NCI-H1417 treated with DMSO at 0.1 percent for 48 hours (cell line): ENCODE measurements around the gene RASAL2.
"Not testable (repeated sequence)": the region's sequence is repeated elsewhere in the genome, so short reads cannot be mapped to it uniquely, and the experiment has no call there.

ENCODE experiments used
- DNase-seq: peaks from one replicate; lab custom pipeline; 2025; lab: John Stamatoyannopoulos, UW

RASAL2 gene

DNA sequence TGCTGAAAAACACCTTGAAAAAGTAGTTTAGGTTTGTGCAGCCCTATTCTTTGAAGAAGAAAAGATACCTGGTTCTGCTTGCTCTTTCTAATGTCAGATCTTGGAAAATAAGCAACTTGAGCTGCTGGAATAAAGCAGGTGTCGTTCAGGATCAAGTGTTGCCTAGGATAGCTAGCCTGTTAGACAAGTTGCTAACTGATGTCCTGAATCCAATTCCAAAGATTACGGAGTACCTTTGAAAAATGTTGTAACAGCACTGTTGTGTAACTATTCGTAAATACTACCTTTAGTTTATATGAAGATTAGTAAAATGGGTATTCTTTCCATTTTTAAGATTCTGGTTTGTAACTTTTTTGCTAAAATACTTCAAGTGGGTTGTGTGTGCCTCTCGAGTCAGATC, 251.3 kb downstream of the RASAL2 start:
- no peak for DNase-seq

DNA sequence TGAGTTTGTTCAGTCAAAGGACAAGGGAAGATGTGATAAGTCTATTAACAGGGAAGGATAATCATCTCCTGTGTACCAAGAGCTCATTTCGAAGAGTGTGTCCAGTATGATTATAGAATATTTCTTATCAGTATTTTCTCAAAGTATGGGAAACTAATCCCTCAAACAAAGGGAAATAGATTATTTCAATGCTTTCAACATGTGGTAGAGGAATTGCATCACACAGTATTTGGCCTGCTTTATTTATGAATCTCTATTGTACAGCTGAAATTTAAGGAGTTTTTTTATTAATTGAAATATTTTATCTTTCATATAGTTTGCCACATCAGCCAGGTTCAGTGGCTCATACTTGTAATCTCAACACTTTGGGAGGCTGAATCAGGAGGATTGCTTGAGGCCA, 251.9 kb downstream of the RASAL2 start:
- DNase-seq = no peak

DNA sequence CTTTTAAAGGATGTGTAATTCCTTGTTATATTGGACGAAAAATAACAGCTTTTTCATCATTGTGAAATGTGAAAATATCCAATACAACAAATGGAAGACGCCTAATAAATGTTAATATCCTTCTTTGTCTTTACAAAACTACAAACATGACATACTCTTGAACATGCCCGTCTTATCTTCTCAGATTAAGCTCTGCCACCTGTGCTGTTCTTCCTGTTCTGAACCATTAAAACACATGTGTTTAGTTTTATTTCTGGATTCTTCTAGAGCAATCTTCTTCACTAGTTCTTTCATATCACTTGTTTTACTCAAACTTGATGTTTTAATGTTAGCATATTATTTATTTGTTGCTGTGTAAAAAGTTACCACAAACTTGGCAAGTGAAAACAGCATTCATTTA, 255.9 kb downstream of the RASAL2 start:
- DNase-seq = no peak

DNA sequence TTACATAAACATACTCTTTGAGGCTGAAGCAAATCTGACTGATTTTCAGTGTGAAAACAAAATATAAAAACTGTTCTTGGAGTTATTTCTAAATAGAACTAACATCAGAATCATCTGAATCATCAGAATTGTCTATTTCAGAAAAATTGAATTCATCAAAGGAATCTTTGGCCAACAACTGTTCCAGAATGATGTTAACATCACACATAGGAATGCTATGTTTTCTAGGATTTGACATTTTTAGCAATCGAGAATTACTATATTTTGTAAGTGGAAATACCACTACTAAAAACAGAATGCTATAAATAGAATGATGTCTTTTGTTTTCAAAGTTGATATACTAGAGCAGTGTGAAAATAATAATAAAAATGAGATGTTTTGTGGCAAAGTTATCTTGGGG, 258.0 kb downstream of the RASAL2 start:
- DNase-seq = not testable (repeated sequence)

DNA sequence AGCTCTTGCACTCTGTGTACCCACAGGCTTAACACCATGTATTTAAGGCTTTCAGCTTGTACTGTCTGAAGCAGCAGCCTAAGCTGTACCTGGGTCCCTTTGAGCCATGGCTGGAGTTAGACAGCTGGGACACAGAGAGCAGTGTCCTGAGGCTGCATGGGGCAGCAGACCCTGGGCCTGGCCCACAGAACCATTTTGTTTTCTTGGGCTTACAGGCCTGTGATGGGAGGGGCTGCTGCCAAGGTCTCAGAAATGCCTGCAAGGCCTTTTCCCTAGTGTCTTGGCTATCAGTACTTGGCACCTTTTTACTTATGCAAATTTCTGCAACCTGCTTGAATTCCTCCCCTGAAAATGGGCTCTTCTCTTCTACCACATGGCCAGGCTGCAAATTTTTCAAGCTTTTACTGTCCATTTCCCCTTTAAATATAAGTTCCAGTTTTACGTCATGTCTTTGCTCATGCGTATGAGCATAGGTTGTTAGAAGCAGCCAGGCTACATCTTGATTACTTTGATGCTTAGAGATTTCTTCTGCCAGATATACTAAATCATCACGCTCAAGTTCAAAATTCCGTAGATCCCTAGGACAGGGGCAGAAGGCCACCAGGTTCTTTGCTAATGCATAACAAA, 259.0 kb downstream of the RASAL2 start:
- no peak for DNase-seq

DNA sequence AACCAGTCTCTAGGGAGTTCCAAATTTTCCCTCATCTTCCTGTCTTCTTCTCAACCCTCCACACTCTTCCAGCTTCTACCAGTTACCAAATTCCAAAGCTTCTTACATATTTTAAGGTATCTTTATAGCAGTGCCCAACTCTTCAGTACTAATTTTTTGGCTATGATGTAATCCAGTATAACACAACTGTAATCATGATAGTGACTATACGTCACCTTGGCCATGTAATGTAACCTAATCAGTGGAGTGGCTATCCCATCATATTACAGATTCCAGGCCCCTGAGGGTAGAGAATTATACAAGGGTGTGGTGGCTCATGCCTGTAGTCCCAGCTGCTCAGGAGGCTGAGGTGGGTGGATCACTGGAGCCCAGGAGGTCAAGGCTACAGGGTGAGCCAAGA, 259.6 kb downstream of the RASAL2 start:
- no peak for DNase-seq

DNA sequence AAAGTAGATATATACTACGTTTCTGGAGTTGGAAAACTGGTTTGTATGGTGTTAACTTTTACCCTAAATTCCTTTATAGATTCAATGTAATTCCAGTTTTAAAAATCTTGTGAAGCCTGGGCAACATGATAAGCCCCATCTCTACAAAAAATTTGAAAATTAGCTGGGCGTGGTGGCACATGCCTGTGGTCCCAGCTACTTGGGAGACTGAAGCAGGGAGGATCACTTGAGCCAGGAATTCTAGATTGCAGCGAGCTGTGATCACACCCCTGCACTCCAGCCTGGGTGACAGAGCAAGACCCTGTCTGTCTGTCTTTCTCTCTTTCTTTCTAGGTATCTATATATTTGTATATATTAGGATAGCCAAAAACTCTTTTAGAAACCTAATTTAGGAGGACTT, 260.9 kb downstream of the RASAL2 start:
- no peak for DNase-seq

DNA sequence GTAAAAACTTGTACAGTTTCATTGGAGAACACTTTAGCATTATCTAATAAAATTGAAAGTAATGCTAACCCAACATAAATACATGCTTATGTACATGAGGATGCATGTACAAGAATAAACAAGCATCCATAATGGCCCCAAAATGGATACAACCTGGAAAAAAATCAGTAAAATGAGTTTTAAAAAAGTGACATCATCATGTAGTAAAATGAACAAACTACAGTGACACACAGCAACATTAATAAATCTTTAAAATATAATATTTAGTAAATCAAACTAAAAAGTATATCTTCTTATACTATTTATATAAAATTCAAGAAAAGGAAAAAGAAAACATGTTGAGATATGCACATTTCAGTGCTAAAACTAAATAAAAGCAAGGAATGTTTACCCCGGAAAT, 262.4 kb downstream of the RASAL2 start:
- DNase-seq = no peak

DNA sequence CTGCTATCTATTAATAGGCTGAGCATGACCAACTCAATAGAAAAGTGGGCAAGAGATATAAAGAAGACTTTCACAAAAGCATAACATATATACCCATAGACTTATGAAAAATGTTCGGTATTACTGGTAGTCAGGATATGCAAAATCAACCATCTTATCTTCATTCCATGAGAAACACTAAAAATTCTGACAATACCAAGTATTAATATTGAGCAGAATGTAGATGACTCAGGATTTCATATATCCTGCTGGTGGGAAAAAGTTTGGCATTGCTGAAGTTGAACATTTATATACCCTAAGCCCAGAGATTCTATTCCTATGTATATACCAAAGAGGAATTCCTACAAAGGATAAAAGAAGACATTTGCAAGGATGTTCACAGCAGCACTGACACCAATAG, 264.6 kb downstream of the RASAL2 start:
- no peak for DNase-seq

DNA sequence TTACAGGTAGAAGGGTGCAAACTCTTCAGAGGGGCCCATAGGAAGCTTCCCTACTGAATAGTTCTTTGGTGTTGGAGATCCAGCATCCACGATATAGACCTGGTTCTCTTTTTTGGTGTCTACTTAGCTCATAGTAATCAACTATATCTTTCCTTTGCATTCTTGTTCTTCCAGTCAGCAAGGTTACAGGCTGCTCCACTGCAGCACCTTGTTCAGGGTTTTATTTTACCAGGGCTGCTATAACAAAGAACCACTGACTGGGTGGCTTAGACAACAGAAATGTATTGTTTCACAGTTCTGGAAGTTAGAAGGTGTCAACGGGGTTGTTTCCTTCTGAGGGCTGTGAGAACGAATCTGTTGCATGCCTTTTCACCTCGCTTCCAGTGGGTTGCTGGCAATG, 266.5 kb downstream of the RASAL2 start:
- DNase-seq = no peak

DNA sequence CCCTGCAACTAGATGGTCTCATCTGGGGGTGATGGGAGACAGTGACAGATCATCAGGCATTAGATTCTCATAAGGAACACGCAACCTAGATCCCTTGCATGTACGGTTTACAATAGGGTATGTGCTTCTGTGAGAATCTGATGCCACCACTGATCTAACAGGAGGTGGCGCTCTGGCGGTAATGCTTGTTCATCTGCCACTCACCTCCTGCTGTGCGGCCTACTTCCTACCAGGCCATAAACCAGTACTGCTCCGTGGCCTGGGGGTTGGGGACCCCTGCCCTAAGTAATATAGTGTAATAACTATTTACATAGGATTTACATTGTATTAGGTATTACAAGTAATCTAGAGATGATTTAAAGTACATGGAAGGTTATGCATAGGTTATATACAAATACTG, 267.9 kb downstream of the RASAL2 start:
- DNase-seq = no peak

DNA sequence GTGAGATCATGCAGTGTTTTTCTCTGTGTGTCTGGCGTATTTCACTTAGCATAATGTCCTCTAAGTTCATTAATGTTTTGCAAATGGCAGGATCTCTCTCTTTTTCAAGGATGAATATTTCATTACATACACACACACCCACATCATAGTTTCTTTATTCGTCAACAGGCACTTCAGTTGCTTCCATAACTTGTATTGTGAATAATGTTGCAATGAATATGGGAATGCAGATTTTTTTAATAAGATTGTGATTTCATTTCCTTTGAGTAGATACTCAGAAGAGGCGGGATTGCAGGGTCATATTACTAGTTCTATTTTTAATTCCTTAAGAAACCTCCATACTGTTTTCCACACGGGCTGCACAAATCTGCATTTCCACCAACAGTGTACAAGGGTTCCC, 268.8 kb downstream of the RASAL2 start:
- no peak for DNase-seq

DNA sequence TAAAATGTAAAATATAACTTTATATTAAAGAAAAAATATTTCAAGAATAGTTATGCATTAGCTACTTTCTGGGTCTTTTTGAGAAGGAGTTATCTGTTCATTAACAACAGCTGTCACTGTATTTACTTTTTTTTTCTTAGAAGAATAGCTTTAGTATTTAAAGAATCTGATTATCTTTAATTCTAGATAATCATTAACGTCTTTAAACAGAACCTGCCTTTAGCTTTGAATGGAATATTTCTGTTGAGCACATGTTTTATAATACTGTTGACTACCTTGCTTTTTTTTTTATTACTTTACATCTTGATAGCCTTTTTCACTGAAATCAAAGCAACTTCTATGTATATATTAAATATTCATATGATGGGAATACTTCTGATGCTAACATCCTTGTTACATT, 270.9 kb downstream of the RASAL2 start:
- DNase-seq = no peak

DNA sequence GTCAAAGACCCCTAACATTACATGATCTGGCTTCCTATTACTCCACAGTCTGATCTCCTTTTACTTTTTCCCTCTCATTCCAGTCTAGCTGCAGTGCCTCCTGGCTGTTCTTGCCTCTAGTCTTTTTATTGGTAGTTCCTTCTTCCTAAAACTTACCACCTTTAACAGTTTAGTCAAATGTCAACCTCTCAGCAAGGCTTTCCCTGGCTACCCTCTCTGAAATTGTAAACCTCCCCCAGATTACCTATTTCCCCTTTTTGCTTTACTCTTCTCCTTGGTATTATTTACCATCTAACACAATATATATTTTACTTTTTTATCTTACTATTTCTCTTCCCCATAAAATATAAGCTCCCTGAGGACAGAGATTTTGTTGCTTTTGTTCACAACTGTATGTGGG, 273.2 kb downstream of the RASAL2 start:
- DNase-seq = no peak

DNA sequence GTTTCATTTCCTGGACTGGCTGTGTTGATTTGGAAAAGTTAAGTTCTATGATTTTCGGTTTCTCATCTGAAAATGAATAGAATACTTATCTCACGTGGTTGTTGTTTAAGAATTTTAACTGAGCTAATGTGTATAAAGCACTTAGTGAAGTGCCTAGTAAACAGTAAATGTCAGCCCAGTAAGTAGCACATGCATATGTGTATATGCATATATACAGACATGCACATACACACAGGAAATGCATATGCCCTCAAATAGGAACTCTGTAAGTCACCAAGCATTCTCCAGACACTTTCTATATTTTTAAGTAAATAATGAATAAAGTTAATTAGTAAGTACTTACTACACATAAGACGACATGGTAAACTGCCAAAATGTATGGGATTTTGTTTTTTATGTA, 274.3 kb downstream of the RASAL2 start:
- DNase-seq = no peak

DNA sequence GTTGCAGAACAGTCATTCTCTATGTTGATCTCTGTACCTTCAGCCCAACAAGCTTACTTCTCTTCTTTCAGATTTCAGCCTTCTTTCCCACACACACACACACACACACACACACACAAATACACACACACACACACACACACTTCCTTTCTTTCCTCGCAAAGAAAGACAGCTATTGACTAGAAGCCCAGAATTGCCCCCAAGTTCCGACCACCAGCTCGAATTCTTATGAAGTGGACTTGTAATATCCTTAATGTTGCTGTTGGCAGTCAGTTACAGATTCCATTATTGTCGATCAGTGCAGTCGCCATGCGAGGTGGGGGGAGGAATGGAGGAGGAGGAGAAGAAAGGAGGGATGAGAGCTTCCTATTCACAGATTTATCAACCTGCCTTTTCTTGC, 277.3 kb downstream of the RASAL2 start:
- no peak for DNase-seq

DNA sequence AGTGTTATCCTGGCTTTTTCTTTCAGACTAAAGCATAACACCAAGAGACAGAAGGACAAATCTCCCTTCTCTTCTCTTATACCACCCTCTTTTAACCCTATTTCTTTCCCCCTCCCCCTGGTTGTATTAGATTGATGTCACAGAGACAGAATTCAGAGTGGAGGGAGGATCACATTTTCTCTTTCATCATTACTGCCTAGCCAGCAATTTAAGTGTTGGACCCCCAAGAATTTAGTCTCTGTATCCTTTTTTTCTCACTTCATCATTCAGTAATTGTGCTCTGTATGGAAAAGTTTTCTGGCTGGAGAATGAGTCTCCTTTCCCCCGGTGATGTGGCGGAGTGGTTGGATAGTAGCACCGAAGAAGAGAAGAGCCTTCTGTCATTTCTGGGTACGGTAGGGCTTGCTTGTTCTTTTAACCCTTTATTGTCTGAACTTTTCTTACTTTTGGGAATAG, 278.1 kb downstream of the RASAL2 start:
- DNase-seq = no peak

DNA sequence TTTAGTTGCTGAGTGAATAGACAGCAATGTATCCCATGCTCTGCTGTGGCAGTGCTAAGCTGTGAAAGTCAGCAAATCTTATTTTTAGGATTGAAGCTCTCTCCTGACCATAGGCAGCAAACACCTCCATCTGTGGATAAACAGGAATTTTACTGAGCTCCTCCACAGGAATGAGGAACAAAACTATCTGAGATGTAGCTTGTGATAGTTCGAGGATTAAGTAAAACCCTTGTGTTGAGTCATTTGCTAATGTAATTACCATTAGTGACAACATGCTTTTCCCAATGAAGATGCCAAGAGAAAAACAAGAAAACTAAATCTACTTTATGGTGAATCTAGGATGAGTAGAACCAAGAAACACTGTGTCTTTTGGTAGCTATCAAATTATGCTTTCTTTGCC, 280.1 kb downstream of the RASAL2 start:
- no peak for DNase-seq

DNA sequence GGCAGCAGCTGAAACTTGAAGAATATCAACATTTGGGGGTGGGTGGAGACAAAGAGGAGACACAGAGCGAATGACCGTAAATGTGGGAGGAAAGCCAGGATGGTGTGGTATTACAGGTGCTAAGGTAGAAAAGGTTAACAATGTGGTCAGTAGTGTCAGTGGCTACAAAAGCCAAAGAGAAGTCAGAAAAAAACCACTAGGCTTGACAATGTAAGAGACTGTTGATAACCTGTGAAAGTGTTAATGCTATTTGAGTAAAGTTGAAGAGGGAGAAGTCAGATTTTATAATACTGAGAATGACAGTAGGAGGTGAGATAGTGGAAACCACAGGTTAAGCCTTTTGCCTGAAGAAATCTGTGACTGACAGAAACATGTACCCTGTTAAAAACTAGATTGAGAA, 282.1 kb downstream of the RASAL2 start:
- no peak for DNase-seq

DNA sequence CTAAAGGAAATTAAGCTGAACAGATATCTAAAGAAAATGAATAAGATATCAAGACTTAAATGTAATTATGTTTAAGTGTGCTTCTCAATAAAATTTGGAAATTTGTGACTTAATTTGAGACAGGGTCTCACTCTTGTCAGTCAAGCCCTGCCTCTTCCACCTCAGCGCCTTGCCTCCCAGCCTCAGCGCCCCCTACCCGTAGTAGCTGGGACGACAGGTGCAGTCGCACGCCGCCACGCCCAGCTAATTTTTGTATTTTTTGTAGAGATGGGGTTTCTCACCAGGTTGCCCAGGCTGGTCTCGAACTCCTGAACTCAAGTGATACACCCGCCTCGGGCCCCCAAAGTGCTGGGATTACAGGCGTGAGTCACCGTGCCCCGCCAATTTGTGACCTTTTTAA, 285.9 kb downstream of the RASAL2 start:
- DNase-seq = no peak

DNA sequence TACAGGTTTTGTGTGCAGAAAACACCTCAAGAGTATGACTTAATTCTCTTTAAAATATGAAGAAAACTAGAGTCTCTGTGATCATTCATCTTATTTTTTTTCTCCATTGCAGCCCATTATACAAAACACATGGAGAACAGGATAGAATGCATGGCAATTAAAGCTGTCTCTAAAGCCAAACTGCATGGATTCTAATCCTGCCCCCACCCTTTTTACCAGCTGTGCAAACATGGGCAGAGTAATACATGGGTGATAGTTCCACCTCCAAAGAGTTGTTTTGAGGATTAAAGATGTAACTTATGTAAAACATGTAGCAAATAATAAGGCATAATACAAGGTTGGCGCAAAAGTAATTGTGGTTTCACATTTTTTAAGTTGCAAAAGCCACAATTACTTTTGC, 288.5 kb downstream of the RASAL2 start:
- DNase-seq = peak; percentile 25

DNA sequence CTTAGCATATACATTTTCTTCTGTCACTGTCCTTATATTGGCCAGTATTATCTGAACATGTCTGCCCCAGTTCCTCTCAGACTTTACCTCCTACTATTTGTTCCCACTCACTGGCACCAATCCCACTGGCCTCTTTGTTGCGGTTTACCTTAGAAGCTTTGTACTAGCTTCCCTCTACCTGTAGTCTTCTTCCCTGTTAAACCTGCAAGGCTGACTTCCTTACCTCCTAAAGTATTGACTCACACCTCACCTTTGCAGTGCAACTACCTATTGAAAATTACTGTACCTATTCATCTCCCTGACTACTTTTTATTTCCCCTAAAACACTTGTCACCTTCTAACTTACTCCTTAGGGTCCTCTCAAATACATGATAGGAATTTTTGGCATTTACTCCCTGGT, 291.8 kb downstream of the RASAL2 start:
- no peak for DNase-seq

DNA sequence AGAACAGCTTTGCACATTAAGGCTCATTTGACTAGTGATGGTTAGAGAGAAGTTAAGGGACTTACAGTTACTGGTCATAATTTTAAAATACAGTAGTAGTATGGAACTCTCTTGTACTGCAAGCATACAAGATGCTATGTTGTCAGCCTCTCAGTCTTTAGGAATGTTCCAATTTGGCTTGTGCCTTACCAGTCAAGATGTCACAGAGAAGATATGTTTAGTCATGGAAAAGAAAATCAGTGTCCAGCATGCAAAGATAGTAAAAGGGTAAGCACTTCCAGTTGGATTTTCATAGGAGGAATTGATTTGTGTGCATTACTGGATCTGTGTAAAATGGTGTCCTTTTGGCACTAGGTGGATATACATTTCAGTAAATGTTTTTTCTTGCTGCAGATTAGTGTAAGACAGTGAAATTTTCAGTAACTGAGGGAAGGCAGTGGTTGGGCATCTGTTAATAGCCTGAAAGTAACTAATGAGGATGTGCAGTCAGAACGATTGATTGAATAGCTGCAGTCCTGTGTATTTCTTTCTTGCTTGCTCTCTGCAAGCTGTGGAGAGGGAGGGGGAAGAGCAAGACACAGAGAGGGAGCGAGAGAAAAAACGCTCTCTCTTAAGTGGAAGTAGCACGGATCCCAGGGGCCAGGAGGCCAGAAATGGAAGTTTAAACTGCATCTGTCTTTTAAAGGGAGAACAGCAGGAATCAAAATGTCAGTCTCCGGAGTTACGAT, 294.7 kb downstream of the RASAL2 start:
- no peak for DNase-seq

DNA sequence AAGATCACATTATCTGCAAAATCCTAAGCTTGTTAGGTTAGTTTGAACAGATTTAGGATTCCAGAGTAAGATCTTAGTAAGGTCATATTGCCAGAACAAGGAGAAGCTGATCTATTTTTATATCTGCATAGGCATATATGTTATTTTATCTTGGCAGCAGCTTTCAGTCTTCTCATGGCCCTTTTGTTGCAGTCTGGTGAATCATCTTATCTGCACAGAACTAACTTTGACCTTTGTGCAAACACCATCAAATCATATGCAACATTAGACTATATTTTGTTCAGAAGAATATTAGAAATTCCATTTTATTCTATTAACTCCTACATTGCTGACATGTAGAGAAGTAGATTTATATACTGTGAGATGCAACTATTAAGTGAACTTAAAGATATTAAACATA, 295.5 kb downstream of the RASAL2 start:
- no peak for DNase-seq
